NCI-H524 (cell line): Measurements from ENCODE around the gene DOCK8.
"Not testable (repeated sequence)": the region's sequence is repeated elsewhere in the genome, so short reads cannot be mapped to it uniquely, and the experiment has no call there.

Experiments
- DNase-seq, 2 experiments: peaks; one replicate each; lab custom pipeline; 2025; lab: John Stamatoyannopoulos, UW

The DOCK8 gene

DNA sequence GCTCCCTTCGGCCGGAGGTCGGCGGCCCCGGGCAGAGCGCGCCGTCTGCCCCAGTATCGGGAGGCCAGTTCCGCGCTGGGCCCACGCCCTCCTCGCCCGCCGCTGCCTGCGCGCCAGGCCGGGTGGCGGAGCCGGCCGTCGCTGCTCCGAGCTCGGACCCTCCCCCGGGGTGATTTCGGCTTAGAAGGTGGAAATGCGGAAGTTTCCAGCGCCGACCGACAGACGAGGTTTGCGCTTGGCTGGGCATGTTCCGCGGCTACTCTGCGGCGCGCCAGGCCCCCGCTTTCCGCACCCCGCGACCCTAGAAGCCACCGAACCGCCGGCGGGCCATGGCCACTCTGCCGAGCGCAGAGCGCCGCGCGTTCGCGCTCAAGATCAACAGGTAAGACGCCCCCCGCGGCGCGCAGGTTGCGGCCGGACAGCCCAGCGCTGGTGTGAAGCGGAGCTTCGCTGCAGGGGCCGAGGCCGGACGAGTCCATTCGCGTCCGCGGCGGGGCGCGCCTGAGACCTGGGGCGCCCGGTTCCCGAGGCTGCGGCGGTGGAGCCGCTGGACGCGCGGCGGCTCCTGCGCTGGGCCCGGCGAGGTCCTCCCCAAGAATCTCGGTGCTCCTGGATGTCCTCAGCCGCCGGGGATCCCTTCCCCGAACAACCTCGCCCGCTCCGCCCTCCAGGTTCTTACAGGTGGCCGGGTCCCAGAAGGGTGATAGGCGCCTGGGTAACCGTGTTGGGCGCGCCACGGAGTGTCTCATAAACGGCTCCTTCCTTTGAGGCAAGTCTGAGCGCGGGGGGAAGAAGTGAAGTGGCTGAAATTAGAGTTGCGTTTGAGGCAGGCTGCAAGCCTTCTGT lies at the start of gene DOCK8:
Gene DOCK8, plus strand, starts transcription at position 218 of the 846 bp plus-strand sequence. Its CDS starts 112 bp downstream, at position 330.
- peak; percentile 27 to 54 for DNase-seq

DNA sequence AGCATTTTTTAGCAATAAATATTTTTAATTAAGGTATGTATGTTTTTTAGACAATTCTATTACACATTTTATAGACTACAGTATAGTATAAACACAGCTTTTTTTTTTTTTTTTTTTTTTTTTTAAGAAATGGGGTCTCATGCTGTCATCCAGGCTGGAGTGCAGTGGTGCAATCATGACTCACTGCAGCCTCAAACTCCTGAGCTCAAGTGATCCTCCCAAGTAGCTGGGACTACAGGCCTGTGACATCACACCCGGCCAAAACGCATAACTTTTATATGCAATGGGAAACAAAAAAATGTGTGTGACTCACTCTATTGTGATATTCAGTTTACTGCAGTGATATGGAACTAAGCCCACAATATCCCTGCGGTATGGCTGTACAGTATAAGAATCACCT lies 44.9 kb upstream of the DOCK8 start:
- DNase-seq: not testable (repeated sequence)

DNA sequence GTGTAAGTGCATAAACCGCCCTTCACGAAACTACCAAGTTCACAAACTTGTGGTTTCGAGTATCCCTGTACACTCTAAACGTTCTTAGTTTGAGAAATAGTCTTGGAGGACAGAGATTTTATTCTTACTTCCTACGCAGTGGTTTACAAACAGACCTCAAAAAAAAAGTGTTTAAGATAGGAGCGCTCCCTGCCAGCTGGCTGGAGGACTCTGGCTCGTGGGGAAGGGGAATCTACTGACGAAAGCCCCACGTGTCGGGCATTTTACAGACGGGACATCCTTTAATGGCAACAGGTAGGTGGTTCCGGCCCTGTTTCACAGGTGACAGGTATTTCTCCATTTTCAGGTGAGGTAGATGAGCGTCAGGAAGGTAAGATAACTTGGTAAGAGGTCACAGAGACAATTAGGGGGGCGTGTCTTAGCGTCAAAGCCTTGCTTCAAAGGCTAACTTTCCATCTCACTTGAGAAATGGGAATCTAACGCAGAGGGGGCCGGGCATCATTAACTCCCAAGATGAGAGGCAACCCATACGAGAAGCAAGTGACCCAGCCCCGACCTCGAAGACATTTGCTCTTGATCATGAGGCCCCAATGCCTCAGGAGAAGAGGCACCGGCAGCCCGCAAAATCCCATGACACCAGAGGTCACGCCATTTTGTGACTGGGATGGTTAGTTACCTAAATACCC lies 36.4 kb upstream of the DOCK8 start:
- not testable (repeated sequence) for DNase-seq

DNA sequence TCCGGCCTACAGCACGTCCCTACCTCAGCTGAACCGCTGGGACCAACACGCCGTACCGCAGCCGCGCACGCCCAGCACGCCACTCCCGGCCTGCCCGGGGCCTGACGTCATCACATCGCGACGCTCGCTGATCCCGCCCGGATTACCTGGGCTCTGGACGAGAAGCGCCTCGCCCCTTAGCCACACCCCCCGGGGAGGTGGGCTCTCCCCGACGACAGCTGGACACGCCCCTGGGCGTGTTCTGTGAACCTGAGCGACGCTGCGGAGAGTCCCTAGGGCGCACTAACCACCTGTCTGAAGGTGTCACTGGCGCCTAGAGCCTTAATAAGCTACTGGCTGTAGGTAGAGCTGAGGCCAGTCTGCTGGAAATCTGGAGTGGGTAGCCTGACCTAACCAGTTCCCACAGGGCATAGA lies 35.7 kb upstream of the DOCK8 start, which contains the start of gene ZNG1A:
Gene ZNG1A, minus strand, starts transcription at position 87 of the 414 bp plus-strand sequence. CDS start 87 bp downstream, outside the sequence.
- peak; percentile 0 to 54 for DNase-seq

DNA sequence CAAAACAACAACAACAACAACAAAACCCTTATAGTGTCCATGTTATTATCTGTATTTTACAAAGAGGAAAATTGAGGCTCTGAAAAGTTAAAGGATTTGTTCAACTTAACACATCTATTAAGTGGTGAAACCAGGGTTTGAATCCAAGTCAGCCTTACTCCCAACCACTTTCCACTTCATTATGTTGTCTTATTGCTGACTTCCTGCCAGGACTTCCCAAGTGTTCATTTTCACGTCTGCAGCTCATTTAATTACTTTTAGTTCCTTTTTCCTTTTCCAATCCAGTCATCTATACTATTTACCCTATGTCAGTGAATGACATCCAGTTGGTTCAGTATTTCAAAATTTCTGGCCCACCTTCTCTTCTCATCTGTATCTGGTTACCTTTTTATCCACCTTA lies 15.1 kb upstream of the DOCK8 start:
- DNase-seq: not testable (repeated sequence)

DNA sequence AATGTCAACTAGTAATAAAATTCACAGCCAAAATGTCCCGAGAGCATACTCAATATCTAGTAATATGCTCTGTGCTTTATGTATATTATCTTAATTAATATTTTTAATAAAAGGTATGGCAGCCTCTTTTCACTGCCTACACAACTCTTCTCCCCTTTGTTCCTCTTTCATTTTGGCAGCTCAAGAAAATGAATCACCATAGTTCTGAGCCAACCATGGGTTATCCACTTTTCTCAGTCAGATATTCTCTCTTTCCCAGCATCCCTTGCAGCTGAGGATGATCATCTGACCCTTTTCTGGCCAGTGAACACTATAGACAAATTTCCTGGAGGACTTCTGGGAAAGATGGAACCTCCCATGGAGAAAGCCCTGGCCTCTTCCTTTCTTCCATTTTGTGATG lies 8.2 kb upstream of the DOCK8 start:
- no peak for DNase-seq

DNA sequence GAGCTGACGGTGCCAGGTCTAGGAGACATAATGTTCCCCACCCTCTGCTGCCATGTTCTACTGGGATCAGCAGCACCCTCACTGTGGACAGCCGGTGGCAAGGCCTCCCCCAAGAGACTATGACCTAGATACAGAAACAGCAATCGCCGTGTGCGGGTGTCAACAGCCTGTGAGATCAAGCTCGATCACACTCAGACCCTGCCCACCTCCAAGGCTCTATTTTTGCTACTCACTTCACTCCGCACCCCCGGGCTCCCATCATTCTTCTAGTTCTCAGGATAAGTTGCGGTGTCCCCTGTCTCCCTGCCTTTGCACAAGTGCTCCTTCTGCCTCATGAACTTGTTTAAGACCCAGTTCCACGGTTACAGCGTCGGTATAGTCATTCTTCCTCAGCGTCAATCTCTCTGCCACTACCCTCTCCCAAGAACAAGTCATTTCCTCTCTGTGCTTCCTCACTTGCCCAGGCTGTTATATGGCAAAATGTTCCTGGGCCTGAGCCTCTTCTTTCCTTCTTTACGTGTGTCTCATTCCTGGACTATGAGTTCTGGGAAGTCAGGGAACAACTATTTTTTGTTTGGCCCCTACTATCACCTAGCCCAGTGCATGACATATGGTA lies 5.4 kb upstream of the DOCK8 start:
- no peak for DNase-seq

DNA sequence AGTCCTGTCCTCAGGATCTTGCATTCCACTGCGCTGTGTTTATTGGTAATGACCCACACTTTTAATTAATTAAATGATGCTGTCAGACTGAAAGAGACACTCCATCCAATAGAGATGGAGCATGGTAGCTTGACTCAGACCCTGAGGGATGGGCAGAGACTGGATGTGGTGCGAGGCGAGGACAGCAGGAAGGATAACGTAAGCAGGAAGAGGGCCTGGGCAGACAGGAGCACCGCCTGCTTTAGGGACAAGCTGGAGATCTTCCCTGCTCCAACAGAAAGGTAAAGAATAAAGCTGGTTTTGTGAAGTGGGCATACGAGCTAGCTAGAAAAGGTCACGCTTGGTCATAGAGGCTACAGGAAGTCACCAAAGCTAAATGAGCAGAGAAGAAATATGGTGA lies 3.6 kb upstream of the DOCK8 start:
- no peak for DNase-seq

DNA sequence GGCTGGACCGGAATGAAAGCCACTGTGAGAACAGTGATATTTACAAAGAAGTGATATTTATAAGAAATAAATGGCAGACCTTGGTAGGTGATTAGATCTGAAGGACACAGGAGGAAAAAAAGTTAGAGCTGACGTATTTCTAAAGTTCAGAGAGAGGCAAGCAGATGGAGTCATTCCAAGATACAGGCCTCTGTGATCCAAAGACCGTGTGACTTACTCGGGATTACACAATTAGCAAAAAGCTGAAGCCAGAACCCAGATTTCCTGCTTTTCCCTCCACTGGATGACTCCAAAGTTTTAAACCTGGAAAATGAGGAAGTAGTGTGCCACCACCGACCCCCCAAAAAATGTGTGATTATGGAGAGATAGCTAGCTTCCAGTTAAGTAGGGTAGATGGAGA lies 3.1 kb upstream of the DOCK8 start:
- no peak for DNase-seq

DNA sequence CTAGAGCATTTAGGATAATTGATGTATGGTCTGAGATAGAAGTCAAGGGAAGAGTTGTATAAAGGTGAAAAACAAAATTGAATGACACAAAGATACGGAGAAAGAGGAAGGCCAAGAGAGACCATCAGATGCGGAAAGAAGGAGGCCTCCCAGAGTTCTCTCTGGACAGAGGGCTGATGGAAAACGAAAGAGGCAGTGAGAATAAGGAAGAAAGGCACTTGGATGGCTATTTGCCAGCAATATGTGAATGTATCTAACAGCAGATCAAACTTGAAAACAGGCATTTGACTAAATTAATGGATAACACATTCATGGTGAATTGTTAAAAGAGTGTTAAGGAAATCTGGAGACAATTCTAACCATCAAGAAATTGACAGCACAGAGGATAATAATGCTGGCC lies 2.4 kb upstream of the DOCK8 start:
- DNase-seq: no peak

DNA sequence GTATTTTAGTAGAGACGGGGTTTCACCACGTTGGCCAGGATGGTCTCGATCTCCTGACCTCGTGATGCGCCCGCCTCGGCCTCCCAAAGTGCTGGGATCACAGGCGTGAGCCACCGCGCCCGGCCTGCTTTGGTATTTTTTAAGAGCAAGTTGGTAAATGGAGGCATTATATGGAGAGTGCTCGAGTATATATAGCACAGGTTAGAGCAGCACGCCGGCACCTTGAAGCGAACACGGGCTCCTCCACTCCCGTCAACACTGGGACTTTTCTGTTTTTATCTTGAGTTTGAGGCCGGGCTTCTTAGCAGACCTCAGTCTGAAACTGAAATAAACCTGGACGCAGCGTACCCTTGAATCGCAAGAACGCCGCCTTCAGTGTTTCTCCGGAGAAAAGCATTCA lies 764 bp upstream of the DOCK8 start:
- DNase-seq: not testable (repeated sequence)

DNA sequence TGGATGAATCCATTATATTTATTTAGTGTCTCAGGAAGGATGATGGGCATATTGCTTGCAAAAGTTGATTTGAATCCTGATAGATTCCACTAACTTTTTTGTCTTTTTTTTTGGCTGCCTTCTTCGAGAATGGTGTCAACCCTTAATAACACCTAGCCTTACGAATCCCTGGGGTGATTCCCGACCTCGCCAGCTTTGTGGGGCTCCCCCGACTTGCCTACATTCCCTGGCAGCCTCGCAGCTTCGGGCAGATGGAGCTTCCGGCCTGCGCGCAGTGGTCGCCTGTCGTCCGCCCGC lies 366 bp upstream of the DOCK8 start:
- DNase-seq: no peak

DNA sequence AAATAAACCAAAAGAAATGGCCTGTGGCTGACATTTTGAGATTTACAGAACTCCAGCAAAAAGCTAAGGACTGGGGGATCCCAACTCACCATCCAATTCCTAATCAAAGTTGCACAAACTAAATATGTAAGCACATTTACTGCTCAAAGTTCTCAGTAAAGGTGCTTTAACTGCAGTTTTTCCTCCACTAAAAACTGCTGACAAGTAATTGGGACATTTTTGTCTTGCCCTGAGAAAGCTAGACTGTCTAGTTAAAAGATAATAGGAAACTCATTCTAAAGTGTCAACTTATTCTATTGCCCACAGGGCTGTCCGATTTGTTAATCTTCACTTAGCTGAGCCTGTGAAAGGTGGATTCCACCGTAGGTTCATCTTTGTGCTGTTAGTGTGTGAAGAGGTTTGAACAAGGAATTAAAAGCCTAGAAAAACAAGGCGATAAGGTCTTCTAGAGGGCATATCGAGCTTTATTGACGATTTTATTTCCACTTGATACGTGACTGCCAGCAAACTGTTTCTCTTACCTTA lies 1.0 kb downstream of the DOCK8 start:
- no peak for DNase-seq

DNA sequence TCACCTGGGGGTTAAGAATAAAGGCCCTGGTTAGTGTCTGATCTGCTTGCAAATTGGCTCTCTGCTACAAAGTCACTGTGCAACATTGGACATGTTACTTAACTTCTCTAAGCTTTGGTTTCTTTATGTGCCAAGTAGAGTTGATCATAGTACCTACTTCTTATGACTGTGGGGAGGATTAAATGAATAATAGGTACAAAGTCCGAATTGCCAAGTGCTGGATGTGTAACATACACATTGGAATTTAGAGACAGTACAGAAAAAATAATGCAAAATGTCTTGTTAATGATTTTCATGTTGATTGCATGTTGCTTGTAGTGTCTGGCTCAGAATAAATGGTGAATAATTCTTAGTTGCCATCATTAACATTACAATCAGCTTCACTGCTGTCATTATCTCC lies 2.2 kb downstream of the DOCK8 start:
- no peak for DNase-seq

DNA sequence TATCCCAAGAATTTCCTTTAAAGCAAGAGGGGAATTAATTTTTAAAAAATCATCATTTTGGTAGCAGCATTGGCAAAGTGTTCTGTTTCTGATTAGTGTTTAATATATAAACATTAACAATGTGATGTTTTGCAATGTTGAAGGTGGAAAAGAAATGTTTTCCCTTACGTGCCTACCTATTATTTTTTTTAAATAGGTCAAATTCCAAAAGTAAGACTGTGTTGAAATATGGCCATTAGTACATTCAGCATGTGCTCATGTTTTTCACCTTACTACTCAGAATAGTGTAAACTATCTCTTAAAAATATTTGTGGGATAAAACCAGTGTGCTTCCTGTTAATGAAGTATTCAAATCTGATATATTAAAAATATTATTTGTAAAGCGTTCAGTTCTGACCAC lies 3.3 kb downstream of the DOCK8 start:
- DNase-seq: no peak

DNA sequence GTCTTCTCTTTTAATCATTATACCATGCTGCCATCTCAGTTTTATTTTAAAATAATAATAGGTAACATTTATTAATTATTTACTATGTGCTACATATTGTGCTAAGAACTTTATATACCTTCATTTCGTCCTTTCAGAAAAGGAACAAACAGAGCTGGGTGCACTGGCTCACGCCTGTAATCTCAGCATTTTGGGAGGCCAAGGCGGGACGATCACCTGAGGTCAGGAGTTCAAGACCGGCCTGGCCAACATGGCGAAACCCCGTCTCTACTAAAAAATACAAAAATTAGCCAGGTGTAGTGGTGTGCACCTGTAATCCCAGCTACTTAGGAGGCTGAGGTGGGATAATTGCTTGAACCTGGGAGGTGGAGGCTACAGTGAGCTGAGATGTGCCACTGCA lies 4.4 kb downstream of the DOCK8 start:
- DNase-seq: not testable (repeated sequence)

DNA sequence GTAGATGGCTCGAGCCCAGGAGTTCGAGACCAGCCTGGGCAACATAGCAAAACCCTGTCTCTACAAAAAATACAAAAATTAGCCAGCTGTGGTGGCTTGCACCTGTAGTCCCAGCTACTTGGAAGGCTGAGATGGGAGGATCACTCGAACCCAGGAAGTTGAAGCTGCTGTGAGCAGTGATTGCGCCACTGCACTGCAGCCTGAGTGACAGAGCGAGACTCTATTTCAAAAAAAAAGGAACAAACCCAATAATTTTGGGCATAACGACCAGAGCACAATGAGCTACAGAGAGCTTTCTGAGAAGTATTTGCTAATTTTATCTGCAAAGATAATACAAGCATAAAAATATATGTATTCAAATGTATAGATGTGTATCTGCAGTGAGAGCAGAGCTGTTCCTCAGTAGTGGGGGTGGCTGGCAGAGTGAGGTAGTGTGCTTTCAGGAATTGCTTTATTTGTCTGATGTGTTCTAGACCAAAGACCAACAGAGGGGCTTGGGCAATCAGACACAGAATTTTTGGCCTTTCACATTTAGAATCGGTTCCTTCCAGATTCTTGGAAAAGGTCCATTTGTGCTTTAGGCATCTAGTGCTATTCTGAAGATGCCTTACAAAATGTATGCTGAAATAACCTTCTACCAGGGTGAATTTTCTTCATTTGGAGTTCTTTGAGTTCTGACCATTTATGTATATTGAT lies 5.2 kb downstream of the DOCK8 start:
- no peak for DNase-seq

DNA sequence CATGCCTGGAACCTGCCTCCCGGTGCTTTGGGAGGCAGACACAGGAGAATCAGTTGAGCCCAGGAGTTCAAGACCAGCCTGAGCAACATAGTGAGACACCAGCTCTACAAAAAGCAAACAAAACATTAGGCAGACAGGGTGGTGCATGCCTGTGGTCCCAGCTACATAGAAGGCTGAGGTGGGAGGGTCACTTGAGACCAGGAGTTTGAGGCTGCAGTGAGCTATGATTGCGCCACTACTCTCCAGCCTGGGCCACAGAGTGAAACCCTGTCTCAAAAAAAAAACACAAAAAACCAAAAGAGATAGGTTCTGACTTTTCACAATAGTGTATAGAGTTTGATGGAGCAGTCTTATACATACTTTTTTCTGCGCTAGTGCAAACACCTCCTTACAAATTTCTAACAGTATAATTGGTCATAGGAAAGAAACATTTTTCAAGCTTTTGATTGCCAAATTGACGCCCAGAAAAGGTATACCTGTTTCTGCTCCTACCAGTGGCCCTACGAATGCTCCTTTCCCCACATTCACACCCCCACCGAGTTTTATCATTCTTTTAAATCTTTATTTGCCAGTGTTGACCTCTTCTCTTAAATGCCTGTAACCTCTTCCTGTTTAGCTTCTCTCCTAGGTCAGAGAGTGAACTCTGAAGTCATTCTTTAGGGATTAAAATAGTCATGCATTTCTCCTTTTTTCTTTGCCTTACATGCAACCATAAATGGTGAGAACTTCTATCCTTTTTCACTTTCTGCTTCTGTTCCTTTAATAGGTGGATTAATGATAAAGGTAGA lies 7.5 kb downstream of the DOCK8 start:
- DNase-seq: no peak

DNA sequence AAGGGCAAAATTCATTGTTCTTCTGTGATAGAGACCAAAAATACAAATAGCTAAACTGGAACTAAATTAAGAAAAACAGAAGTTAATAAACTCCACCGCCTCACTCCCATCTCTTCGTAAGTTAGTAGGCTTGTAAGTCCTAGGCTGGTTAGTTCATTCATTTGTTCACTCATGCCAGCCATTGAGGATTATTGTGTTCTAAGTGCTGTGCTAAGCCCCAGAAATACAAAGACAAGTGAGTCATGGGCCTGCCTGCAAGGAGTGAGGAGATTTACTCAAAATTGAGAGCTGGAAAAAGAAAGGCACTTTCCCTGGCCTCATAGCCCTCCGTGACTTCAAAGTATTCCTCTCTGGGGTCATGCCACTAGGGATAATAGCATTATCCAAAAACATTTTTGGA lies 8.5 kb downstream of the DOCK8 start:
- no peak for DNase-seq

DNA sequence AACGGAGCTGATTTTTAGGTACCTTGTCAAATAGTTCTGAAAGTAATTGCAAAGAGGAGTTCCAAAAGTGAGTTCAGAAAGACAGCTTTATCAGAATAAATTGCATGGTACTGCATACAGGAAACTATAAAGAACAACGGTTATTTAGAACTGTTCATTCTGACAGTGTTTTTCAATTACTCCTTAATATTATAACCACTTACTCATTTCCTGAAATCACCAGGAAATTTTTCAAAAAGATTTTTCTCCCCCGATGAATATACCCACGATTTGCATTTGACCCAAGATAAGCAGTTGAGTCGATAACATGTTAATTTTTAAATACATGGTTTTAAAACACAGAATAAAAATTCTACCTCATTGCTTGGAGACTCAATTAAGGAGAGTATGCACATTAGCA lies 9.4 kb downstream of the DOCK8 start:
- no peak for DNase-seq
